HEK293 (cell line): Measurements from ENCODE around the gene APBA1.

Source experiments
- CTCF ChIA-PET: fragments of 350-600 bp; formaldehyde crosslinking; extraction: SDS; loops from one replicate; lab custom pipeline; 2021; ENCODE audit warnings: antibody characterized with exemption; lab: Yijun Ruan, JAX
- POLR2A ChIA-PET: fragments of 300-600 bp; formaldehyde crosslinking; extraction: SDS; loops from one replicate; lab custom pipeline; 2020; ENCODE audit warnings: antibody characterized with exemption, inconsistent platforms; lab: Yijun Ruan, JAX
- H3K27ac ChIP-seq: fragments of 200-500 bp; sonication (Bioruptor generic); 2 replicates; pipeline ENCODE4 v1.5.1; 2014; ENCODE audit warnings: low read depth, low read length, control low read depth, inconsistent platforms; ENCODE audit errors: extremely low read depth
- H3K36me3 ChIP-seq, 2 experiments: fragments of 200-500 bp in 1 of 2; sonication (Bioruptor generic) in 1 of 2; 1 replicate in 1 of 2; 2 replicates in 1 of 2; pipeline ENCODE4 v1.5.1; 2014 to 2017; ENCODE audit warnings: inconsistent platforms in 2 of 2, low read length in 2 of 2; ENCODE audit not compliant: control insufficient read depth in 2 of 2, insufficient read depth in 1 of 2
- H3K4me1 ChIP-seq: fragments of 200-500 bp; sonication (Bioruptor generic); 2 replicates; pipeline ENCODE4 v1.5.1; 2014; ENCODE audit warnings: mild to moderate bottlenecking, low read length, inconsistent platforms; ENCODE audit not compliant: control insufficient read depth, insufficient read depth
- H3K4me3 ChIP-seq: 2 replicates; pipeline ENCODE4 v1.5.1; 2011; ENCODE audit warnings: low read depth, mild to moderate bottlenecking, control low read depth, low read length, moderate library complexity
- H3K9me3 ChIP-seq: fragments of 200-500 bp; sonication (Bioruptor generic); 2 replicates; pipeline ENCODE4 v1.5.1; 2014; ENCODE audit warnings: low read depth, low read length, inconsistent platforms; ENCODE audit not compliant: control insufficient read depth, insufficient read depth
- GLIS1 ChIP-seq: fragments of 450-650 bp; formaldehyde crosslinking; IDR thresholded peaks from 2 replicates; pipeline ENCODE4 v1.5.1; 2016; ENCODE audit warnings: missing biosample characterization, missing genetic modification characterization
- HOXA7 ChIP-seq: sonication (generic); formaldehyde crosslinking; IDR thresholded peaks from 2 replicates; pipeline ENCODE4 v1.8.1; 2022; ENCODE audit warnings: missing genetic modification reagents, borderline replicate concordance
- MEIS1 ChIP-seq: sonication (generic); formaldehyde crosslinking; IDR thresholded peaks from 2 replicates; pipeline ENCODE4 v1.8.1; 2022; ENCODE audit warnings: missing genetic modification reagents, mild to moderate bottlenecking, borderline replicate concordance
- TCF7L2 ChIP-seq: IDR thresholded peaks from 2 replicates; pipeline ENCODE4 v1.6.1; 2011; ENCODE audit warnings: low read depth, mild to moderate bottlenecking, inconsistent platforms, low read length, moderate library complexity, borderline replicate concordance
- YY1 ChIP-seq: fragments of 450-650 bp; formaldehyde crosslinking; IDR thresholded peaks from 2 replicates; pipeline ENCODE4 v1.5.1; 2018; ENCODE audit warnings: missing biosample characterization, missing genetic modification characterization
- YY2 ChIP-seq: fragments of 450-650 bp; formaldehyde crosslinking; IDR thresholded peaks from 2 replicates; pipeline ENCODE4 v1.5.1; 2016; ENCODE audit warnings: missing biosample characterization, missing genetic modification characterization
- ZBTB17 ChIP-seq: fragments of 450-650 bp; formaldehyde crosslinking; IDR thresholded peaks from 2 replicates; pipeline ENCODE4 v1.5.1; 2016; ENCODE audit warnings: missing biosample characterization, missing genetic modification characterization
- ZFP37 ChIP-seq: fragments of 450-650 bp; formaldehyde crosslinking; IDR thresholded peaks from 2 replicates; pipeline ENCODE4 v1.5.1; 2016; ENCODE audit warnings: missing biosample characterization, missing genetic modification characterization
- ZNF146 ChIP-seq: fragments of 450-650 bp; formaldehyde crosslinking; IDR thresholded peaks from 2 replicates; pipeline ENCODE4 v1.5.1; 2016; ENCODE audit warnings: missing biosample characterization, missing genetic modification characterization
- ZNF19 ChIP-seq: fragments of 450-650 bp; formaldehyde crosslinking; IDR thresholded peaks from 2 replicates; pipeline ENCODE4; 2016; ENCODE audit warnings: missing biosample characterization, missing genetic modification characterization, low read depth
- ZNF302 ChIP-seq: fragments of 450-650 bp; formaldehyde crosslinking; IDR thresholded peaks from 2 replicates; pipeline ENCODE4 v1.5.1; 2016; ENCODE audit warnings: missing biosample characterization, missing genetic modification characterization, low read depth
- ZNF544 ChIP-seq: fragments of 450-650 bp; formaldehyde crosslinking; IDR thresholded peaks from 2 replicates; pipeline ENCODE4 v1.5.0; 2017; ENCODE audit warnings: missing biosample characterization, missing genetic modification characterization
- ZNF555 ChIP-seq: fragments of 450-650 bp; formaldehyde crosslinking; conservative IDR thresholded peaks from 2 replicates; pipeline ENCODE4 v1.5.1; 2017; ENCODE audit warnings: missing biosample characterization, mild to moderate bottlenecking, missing genetic modification characterization, inconsistent platforms
- ZNF558 ChIP-seq: fragments of 450-650 bp; formaldehyde crosslinking; IDR thresholded peaks from 2 replicates; pipeline ENCODE4 v1.5.1; 2016; ENCODE audit warnings: missing biosample characterization, missing genetic modification characterization
- ZNF561 ChIP-seq: fragments of 450-650 bp; IDR thresholded peaks from 2 replicates; pipeline ENCODE4 v1.5.1; 2018; ENCODE audit warnings: missing biosample characterization, missing genetic modification characterization, borderline replicate concordance
- ZNF658 ChIP-seq: fragments of 450-650 bp; formaldehyde crosslinking; IDR thresholded peaks from 2 replicates; pipeline ENCODE4; 2016; ENCODE audit warnings: missing biosample characterization, missing genetic modification characterization
- ZNF664 ChIP-seq: fragments of 450-650 bp; formaldehyde crosslinking; IDR thresholded peaks from 2 replicates; pipeline ENCODE4 v1.5.1; 2016; ENCODE audit warnings: missing biosample characterization, missing genetic modification characterization
- ZNF776 ChIP-seq: fragments of 450-650 bp; formaldehyde crosslinking; IDR thresholded peaks from 2 replicates; pipeline ENCODE4 v1.5.0; 2017; ENCODE audit warnings: missing biosample characterization, missing genetic modification characterization, borderline replicate concordance
- ZNF777 ChIP-seq: fragments of 450-650 bp; formaldehyde crosslinking; IDR thresholded peaks from 2 replicates; pipeline ENCODE4 v1.5.1; 2017; ENCODE audit warnings: missing biosample characterization, missing genetic modification characterization, borderline replicate concordance
- TF ChIP-seq, protein P1 (sequence below): fragments of 450-650 bp; formaldehyde crosslinking; IDR thresholded peaks from 2 replicates; pipeline ENCODE4 v1.5.1; 2016; ENCODE audit warnings: missing biosample characterization, missing genetic modification characterization
- TF ChIP-seq, protein P2 (sequence below): fragments of 450-650 bp; formaldehyde crosslinking; IDR thresholded peaks from 2 replicates; pipeline ENCODE4 v1.5.1; 2016; ENCODE audit warnings: missing biosample characterization, missing genetic modification characterization
- TF ChIP-seq, protein P3 (sequence below): fragments of 450-650 bp; formaldehyde crosslinking; IDR thresholded peaks from 2 replicates; pipeline ENCODE4 v1.5.1; 2017; ENCODE audit warnings: missing biosample characterization, missing genetic modification characterization
- TF ChIP-seq, protein P4 (sequence below): fragments of 450-650 bp; formaldehyde crosslinking; IDR thresholded peaks from 2 replicates; pipeline ENCODE4 v1.5.1; 2016; ENCODE audit warnings: missing biosample characterization, missing genetic modification characterization

APBA1 gene

DNA sequence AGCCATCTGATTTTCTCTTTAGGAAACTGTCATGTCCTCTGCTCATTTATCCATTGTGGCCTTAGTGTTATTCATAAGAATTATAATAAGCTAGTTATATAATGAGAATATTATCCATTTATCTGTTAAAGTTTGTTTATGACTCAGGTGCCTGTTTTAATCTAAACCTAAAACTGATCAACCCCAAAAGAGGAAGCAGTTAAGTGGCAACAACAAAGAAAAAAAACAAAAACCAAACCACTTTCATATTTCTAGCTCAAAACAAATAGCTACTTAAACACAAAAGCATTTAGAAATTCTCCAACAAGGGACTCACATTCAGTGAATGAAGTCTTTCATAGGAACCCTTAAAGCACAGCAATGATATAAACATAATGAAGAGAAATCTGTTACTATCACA, 116.4 kb downstream of the APBA1 start:
- Histone ChIP-seq H3K27ac (no peak overlapping the region), H3K9me3 (no peaks in the 10 kb centered on the region), H3K4me1 (no peaks in the 10 kb centered on the region), H3K4me3 (no peak overlapping the region), H3K36me3 (no peaks in the 10 kb centered on the region)
- ChIA-PET POLR2A (no interaction called here), CTCF (interaction anchor here (0.7 to 2.8 kb wide), 4 partner anchors 24 to 988 kb away, joined by 3 to 26 read pairs (median 4); no protein-coding TSS in a partner anchor)
- TF ChIP-seq ZNF776 (tag by site-specific recombination) (no peak), ZNF146 (no peak), ZNF19 (no peak), MEIS1 (CRISPR knock-in tag) (no peak), ZNF558 (tag by site-specific recombination) (no peak), ZNF658 (no peak), ZFP37 (tag by site-specific recombination) (no peak), HOXA7 (no peak), GLIS1 (tag by site-specific recombination) (no peak), ZNF777 (tag by site-specific recombination) (no peak), ZNF544 (tag by site-specific recombination) (no peak), YY1 (tag by site-specific recombination) (no peak), ZNF555 (tag by site-specific recombination) (no peak), TCF7L2 (no peak)
- TF ChIP-seq, protein P1, sequence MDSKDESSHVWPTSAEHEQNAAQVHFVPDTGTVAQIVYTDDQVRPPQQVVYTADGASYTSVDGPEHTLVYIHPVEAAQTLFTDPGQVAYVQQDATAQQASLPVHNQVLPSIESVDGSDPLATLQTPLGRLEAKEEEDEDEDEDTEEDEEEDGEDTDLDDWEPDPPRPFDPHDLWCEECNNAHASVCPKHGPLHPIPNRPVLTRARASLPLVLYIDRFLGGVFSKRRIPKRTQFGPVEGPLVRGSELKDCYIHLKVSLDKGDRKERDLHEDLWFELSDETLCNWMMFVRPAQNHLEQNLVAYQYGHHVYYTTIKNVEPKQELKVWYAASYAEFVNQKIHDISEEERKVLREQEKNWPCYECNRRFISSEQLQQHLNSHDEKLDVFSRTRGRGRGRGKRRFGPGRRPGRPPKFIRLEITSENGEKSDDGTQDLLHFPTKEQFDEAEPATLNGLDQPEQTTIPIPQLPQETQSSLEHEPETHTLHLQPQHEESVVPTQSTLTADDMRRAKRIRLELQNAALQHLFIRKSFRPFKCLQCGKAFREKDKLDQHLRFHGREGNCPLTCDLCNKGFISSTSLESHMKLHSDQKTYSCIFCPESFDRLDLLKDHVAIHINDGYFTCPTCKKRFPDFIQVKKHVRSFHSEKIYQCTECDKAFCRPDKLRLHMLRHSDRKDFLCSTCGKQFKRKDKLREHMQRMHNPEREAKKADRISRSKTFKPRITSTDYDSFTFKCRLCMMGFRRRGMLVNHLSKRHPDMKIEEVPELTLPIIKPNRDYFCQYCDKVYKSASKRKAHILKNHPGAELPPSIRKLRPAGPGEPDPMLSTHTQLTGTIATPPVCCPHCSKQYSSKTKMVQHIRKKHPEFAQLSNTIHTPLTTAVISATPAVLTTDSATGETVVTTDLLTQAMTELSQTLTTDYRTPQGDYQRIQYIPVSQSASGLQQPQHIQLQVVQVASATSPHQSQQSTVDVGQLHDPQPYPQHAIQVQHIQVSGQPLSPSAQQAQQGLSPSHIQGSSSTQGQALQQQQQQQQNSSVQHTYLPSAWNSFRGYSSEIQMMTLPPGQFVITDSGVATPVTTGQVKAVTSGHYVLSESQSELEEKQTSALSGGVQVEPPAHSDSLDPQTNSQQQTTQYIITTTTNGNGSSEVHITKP (tag by site-specific recombination): no peak
- TF ChIP-seq, protein P2, sequence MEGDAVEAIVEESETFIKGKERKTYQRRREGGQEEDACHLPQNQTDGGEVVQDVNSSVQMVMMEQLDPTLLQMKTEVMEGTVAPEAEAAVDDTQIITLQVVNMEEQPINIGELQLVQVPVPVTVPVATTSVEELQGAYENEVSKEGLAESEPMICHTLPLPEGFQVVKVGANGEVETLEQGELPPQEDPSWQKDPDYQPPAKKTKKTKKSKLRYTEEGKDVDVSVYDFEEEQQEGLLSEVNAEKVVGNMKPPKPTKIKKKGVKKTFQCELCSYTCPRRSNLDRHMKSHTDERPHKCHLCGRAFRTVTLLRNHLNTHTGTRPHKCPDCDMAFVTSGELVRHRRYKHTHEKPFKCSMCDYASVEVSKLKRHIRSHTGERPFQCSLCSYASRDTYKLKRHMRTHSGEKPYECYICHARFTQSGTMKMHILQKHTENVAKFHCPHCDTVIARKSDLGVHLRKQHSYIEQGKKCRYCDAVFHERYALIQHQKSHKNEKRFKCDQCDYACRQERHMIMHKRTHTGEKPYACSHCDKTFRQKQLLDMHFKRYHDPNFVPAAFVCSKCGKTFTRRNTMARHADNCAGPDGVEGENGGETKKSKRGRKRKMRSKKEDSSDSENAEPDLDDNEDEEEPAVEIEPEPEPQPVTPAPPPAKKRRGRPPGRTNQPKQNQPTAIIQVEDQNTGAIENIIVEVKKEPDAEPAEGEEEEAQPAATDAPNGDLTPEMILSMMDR (tag by site-specific recombination): no peak

DNA sequence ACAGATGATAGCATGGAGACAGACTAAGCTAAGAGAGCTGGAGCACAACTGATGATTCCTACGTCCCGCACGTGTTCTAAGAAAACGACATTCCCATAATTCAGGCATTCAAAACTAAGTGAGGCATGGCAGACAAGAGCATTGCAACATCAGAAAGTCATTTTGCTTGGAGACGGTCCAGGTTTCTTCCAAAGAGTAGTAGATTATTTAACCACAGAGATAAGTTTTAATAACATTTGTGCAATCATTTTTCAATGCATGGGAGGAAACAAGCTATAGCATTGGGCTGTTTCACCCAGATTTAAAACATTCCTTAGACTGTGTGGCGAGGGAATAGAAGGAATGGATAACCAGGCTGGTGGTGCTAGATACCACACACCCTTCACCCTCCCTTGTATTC, 117.2 kb downstream of the APBA1 start:
- Histone ChIP-seq H3K4me1 (no peaks in the 10 kb centered on the region), H3K9me3 (no peaks in the 10 kb centered on the region), H3K27ac (no peak overlapping the region), H3K4me3 (no peak overlapping the region), H3K36me3 (no peaks in the 10 kb centered on the region)
- TF ChIP-seq YY2 (tag by site-specific recombination): 0 out of 2 replicates have a peak, but pooled peaks have one; percentile 29
- TF ChIP-seq, protein P3, sequence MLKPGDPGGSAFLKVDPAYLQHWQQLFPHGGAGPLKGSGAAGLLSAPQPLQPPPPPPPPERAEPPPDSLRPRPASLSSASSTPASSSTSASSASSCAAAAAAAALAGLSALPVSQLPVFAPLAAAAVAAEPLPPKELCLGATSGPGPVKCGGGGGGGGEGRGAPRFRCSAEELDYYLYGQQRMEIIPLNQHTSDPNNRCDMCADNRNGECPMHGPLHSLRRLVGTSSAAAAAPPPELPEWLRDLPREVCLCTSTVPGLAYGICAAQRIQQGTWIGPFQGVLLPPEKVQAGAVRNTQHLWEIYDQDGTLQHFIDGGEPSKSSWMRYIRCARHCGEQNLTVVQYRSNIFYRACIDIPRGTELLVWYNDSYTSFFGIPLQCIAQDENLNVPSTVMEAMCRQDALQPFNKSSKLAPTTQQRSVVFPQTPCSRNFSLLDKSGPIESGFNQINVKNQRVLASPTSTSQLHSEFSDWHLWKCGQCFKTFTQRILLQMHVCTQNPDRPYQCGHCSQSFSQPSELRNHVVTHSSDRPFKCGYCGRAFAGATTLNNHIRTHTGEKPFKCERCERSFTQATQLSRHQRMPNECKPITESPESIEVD: 0 out of 2 replicates have a peak, but pooled peaks have one; percentile 23
- no peak for TF ChIP-seq ZNF561 (tag by site-specific recombination)
- TF ChIP-seq, protein P4, sequence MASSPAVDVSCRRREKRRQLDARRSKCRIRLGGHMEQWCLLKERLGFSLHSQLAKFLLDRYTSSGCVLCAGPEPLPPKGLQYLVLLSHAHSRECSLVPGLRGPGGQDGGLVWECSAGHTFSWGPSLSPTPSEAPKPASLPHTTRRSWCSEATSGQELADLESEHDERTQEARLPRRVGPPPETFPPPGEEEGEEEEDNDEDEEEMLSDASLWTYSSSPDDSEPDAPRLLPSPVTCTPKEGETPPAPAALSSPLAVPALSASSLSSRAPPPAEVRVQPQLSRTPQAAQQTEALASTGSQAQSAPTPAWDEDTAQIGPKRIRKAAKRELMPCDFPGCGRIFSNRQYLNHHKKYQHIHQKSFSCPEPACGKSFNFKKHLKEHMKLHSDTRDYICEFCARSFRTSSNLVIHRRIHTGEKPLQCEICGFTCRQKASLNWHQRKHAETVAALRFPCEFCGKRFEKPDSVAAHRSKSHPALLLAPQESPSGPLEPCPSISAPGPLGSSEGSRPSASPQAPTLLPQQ (tag by site-specific recombination): peak; percentile 22; the same call in 1 of the 2 replicates
- TF ChIP-seq ZNF664: peak; percentile 75
- TF ChIP-seq ZBTB17 (tag by site-specific recombination): peak; percentile 75
- no peak for TF ChIP-seq ZNF302 (tag by site-specific recombination)
- ChIA-PET CTCF (interaction anchor here (0.6 to 2.8 kb wide), 5 partner anchors 25 to 436 kb away, joined by 3 to 26 read pairs (median 3); no protein-coding TSS in a partner anchor), POLR2A (no interaction called here)
